ENCODE data around the gene PCDHB7. TPM values are rescaled to one million over a fixed set of nuclear protein-coding genes. Genes with fewer than 3 reads are reported as not detected.

Gene PCDHB7
- total and polyA plus RNA-seq, 2 of the 4 experiments (the other 2 are of a cell fraction) = 0.18 to 0.38 TPM

DNA sequence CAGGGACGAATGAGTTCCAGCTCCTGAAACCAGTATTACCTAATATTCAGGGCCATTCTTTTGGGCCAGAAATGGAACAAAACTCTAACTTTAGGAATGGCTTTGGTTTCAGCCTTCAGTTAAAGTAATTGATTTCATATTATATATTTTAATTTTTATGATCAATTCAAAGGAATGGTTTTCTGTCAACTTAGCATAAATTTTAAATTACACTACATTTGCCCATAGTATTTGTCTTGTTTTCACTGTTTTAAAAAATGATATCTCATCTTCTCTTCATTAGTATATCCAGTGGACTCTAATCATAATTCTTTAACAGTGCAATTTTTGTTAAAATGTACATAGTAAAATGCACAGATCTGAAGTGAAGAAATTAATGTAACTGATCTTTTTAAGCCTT, 7.9 kb downstream of the PCDHB7 start:
- Histone ChIP-seq H4K91ac (ENCODE audit: insufficient read depth, low read depth, low read length) (no peak overlapping the region), H3K4me3 (ENCODE audit: insufficient read depth, low read depth, low read length) (no peak overlapping the region), H3K4me1 (ENCODE audit: control insufficient read depth, insufficient read depth, low read length) (no peaks in the 10 kb centered on the region), H4K5ac (ENCODE audit: low read depth, low read length) (no peak overlapping the region), H2BK120ac (ENCODE audit: low read depth, low read length) (no peak overlapping the region), H4K8ac (ENCODE audit: low read depth in 2 of 2, low read length in 2 of 2) (no peak overlapping the region), H3K18ac (ENCODE audit: low read depth, low read length) (no peak overlapping the region), H3K14ac (replicated peaks; ENCODE audit: low read depth, low read length) (no peak overlapping the region), H3K27me3 (ENCODE audit: control insufficient read depth, insufficient read depth, low read length) (no peaks in the 10 kb centered on the region), H3K9me1 (ENCODE audit: insufficient read depth, low read length) (no peaks in the 10 kb centered on the region), H2BK15ac (ENCODE audit: low read depth, low read length) (no peak overlapping the region), H3K4me2 (ENCODE audit: low read depth, low read length) (no peak overlapping the region), H3K36me3 (ENCODE audit: control insufficient read depth, insufficient read depth, low read length) (no peaks in the 10 kb centered on the region), H3K4ac (ENCODE audit: low read depth, low read length) (no peak overlapping the region), H3K9me3 (ENCODE audit: control insufficient read depth, insufficient read depth, low read length) (peaks cover 23% of the 10 kb centered on the region; the same call in 1 of the 2 replicates), H2AK5ac (ENCODE audit: low read depth, low read length) (no peak overlapping the region), H3K23ac (ENCODE audit: low read depth, low read length) (no peak overlapping the region), H3K56ac (ENCODE audit: extremely low read depth, insufficient read depth, low read length) (no peak overlapping the region), H3K27ac (ENCODE audit: insufficient read depth, low read length) (no peak overlapping the region), H2AFZ (replicated peaks; ENCODE audit: low read length, poor library complexity) (no peak overlapping the region), H4K20me1 (ENCODE audit: insufficient read depth, low read length) (no peaks in the 10 kb centered on the region), H3K79me1 (ENCODE audit: low read depth in 1 of 2, low read length in 2 of 2) (no peaks in the 10 kb centered on the region), H2BK20ac (ENCODE audit: low read depth, low read length) (no peak overlapping the region), H3K9ac (ENCODE audit: low read depth, low read length) (no peak overlapping the region), H2BK5ac (ENCODE audit: low read depth, low read length, poor library complexity, severe bottlenecking) (no peak overlapping the region), H2AK9ac (replicated peaks; ENCODE audit: low read depth, low read length, poor library complexity) (no peak overlapping the region)
- in situ Hi-C loops (cut with MboI; ENCODE audit: low sequenced_read_pairs) = no loop called here
- DNase-seq (no peak), ATAC-seq (ENCODE audit: low read depth) (no peak)
- CTCF ChIA-PET = no interaction called here
- intact Hi-C loops (cut with micrococcal nuclease) = no loop called here
- dilution Hi-C loops (cut with HindIII; ENCODE audit: low sequenced_read_pairs, unreplicated experiment) = no loop called here
- WGBS, 2 experiments (ENCODE audit: extremely low coverage in 2 of 2, insufficient read length in 1 of 2) = no CpG with 5 or more reads among the region's 1 CpG
- POLR2A ChIA-PET (ENCODE audit: unreplicated experiment) = no interaction called here
- TF ChIP-seq FOS (IDR thresholded peaks at IDR 0.05; ENCODE audit: low read depth, low read length) (no peak), MAFK (IDR thresholded peaks at IDR 0.05; ENCODE audit: low read depth, low read length) (peak; percentile 29; the same call in 1 of the 2 replicates), BHLHE40 (IDR thresholded peaks at IDR 0.05; ENCODE audit: low read depth, low read length) (no peak)
- no TSS peak for BruUV-seq (replicated peaks)

All from IMR-90 (cell line).